Chondrocyte (in vitro differentiated cells): ENCODE measurements around the gene ZBTB49. TPM values are rescaled to one million over a fixed set of nuclear protein-coding genes. Genes with fewer than 3 reads are reported as not detected.
A peak's percentile ranks its signal among the peaks of the same experiment; 100 is the strongest.

Source experiments
- DNase-seq: peaks from one replicate; pipeline ENCODE4 v3.0.0; 2021; ENCODE audit warnings: mixed read lengths, low spot score
- H3K27ac Mint-ChIP-seq: one replicate; pipeline ENCODE4 v1.8.0; 2021; ENCODE audit warnings: mild to moderate bottlenecking, moderate library complexity, mixed read lengths; ENCODE audit not compliant: unreplicated experiment
- H3K27me3 Mint-ChIP-seq: 2 replicates; pipeline ENCODE4 v1.8.0; 2021; ENCODE audit warnings: low read depth, mixed read lengths
- H3K36me3 Mint-ChIP-seq: 2 replicates; pipeline ENCODE4 v1.8.0; 2021; ENCODE audit warnings: low read depth, mixed read lengths
- H3K4me1 Mint-ChIP-seq: 2 replicates; pipeline ENCODE4 v1.8.0; 2021; ENCODE audit warnings: low read depth, mild to moderate bottlenecking, mixed read lengths
- H3K4me3 Mint-ChIP-seq: one replicate; pipeline ENCODE4 v1.8.0; 2021; ENCODE audit warnings: mild to moderate bottlenecking, moderate library complexity, mixed read lengths; ENCODE audit not compliant: unreplicated experiment
- H3K9me3 Mint-ChIP-seq: 2 replicates; pipeline ENCODE4 v1.8.0; 2021; ENCODE audit warnings: low read depth, mixed read lengths
- CTCF ChIP-seq: fragments of 200-600 bp; sonication (generic); IDR thresholded peaks from 2 replicates; pipeline ENCODE4 v1.5.0; 2021; ENCODE audit warnings: antibody characterized with exemption, mild to moderate bottlenecking, moderate library complexity
- total RNA-seq: library from RNA; stranded (reverse); gene quantifications from 3 replicates; pipeline ENCODE4 v1.2.1, GENCODE V29; 2021

Gene ZBTB49
- total RNA-seq, 1 donor from 2014 or later = 4.3 TPM

- Mint-ChIP-seq H3K9me3 (peaks cover 4% of the 10 kb centered on the region), H3K27ac (no peak overlapping the region), H3K4me3 (no peak overlapping the region), H3K36me3 (no peaks in the 10 kb centered on the region), H3K27me3 (no peaks in the 10 kb centered on the region), H3K4me1 (peaks cover 9% of the 10 kb centered on the region)
- TF ChIP-seq CTCF = no peak
- DNase-seq = peak; percentile 77
These were observed 40.7 kb downstream of the ZBTB49 start for GRCh38 chr4:4330794-4331193.

- Mint-ChIP-seq H3K4me1 (peaks cover 9% of the 10 kb centered on the region), H3K4me3 (no peak overlapping the region), H3K9me3 (peaks cover 4% of the 10 kb centered on the region), H3K36me3 (no peaks in the 10 kb centered on the region), H3K27ac (peak overlapping the region; percentile 63), H3K27me3 (peaks cover 3% of the 10 kb centered on the region)
- TF ChIP-seq CTCF = no peak
- no peak for DNase-seq
These were observed 42.5 kb downstream of the ZBTB49 start for GRCh38 chr4:4332529-4332928.

GRCh38 chr4:4333265-4333706, 43.2 kb downstream of the ZBTB49 start:
- H3K36me3 Mint-ChIP-seq = no peaks in the 10 kb centered on the region
- peaks cover 4% of the 10 kb centered on the region for H3K9me3 Mint-ChIP-seq
- TF ChIP-seq CTCF = no peak
- H3K27me3 Mint-ChIP-seq = peaks cover 11% of the 10 kb centered on the region
- H3K4me1 Mint-ChIP-seq = peaks cover 9% of the 10 kb centered on the region
- peak; percentile 44 for DNase-seq
- H3K4me3 Mint-ChIP-seq = no peak overlapping the region
- H3K27ac Mint-ChIP-seq = peak overlapping the region; percentile 65

GRCh38 chr4:4334798-4335520, 44.9 kb downstream of the ZBTB49 start:
- peak; percentile 46 for DNase-seq
- Mint-ChIP-seq H3K9me3 (peaks cover 3% of the 10 kb centered on the region), H3K36me3 (no peaks in the 10 kb centered on the region), H3K4me3 (no peak overlapping the region), H3K27me3 (peaks cover 17% of the 10 kb centered on the region), H3K27ac (no peak overlapping the region), H3K4me1 (peaks cover 9% of the 10 kb centered on the region)
- peak; percentile 86 for TF ChIP-seq CTCF

- Mint-ChIP-seq H3K27me3 (peaks cover 20% of the 10 kb centered on the region), H3K27ac (no peak overlapping the region), H3K4me3 (no peak overlapping the region), H3K9me3 (no peaks in the 10 kb centered on the region), H3K4me1 (peaks cover 4% of the 10 kb centered on the region), H3K36me3 (no peaks in the 10 kb centered on the region)
- no peak for DNase-seq
- no peak for TF ChIP-seq CTCF
These were observed 48.4 kb downstream of the ZBTB49 start for GRCh38 chr4:4338210-4339001.
